ENCODE data around the gene OR6K6.

The OR6K6 gene

GRCh38 chr1:158798531-158798930, 44.0 kb downstream of the OR6K6 start:
- DNase-seq (ENCODE audit: low read depth, low spot score): no peak
- H3K4me3 ChIP-seq (ENCODE audit: low read length): no peak overlapping the region

- no peak for DNase-seq (ENCODE audit: low read depth, low spot score)
- no peak overlapping the region for H3K4me3 ChIP-seq (ENCODE audit: low read length)
These were observed 45.2 kb downstream of the OR6K6 start for GRCh38 chr1:158799689-158800088.

GRCh38 chr1:158800526-158800925, 46.0 kb downstream of the OR6K6 start:
- no peak overlapping the region for H3K4me3 ChIP-seq (ENCODE audit: low read length)
- no peak for DNase-seq (ENCODE audit: low read depth, low spot score)

- no peak overlapping the region for H3K4me3 ChIP-seq (ENCODE audit: low read length)
- no peak for DNase-seq (ENCODE audit: low read depth, low spot score)
These were observed 46.9 kb downstream of the OR6K6 start for GRCh38 chr1:158801396-158801795.

GRCh38 chr1:158803678-158804077, 49.2 kb downstream of the OR6K6 start:
- DNase-seq (ENCODE audit: low read depth, low spot score): no peak
- H3K4me3 ChIP-seq (ENCODE audit: low read length): no peak overlapping the region

All from Jurkat, Clone E6-1 (cell line).